ENCODE measurements around the gene PBOV1.
"Not testable (repeated sequence)": the region's sequence is repeated elsewhere in the genome, so short reads cannot be mapped to it uniquely, and the experiment has no call there.

PBOV1 gene

GRCh38 chr6:138237463-138237862 lies 19.2 kb upstream of the PBOV1 start:
- no peak for DNase-seq (ENCODE audit: low read depth)

GRCh38 chr6:138235693-138236092 lies 17.4 kb upstream of the PBOV1 start:
- no peak for DNase-seq (ENCODE audit: low read depth)

- DNase-seq (ENCODE audit: low read depth): no peak
Observed at GRCh38 chr6:138235205-138235604, 16.9 kb upstream of the PBOV1 start.

- no peak for DNase-seq (ENCODE audit: low read depth)
Observed at GRCh38 chr6:138234363-138234762, 16.1 kb upstream of the PBOV1 start.

- no peak for DNase-seq (ENCODE audit: low read depth)
Observed at GRCh38 chr6:138231381-138231886, 13.1 kb upstream of the PBOV1 start.

GRCh38 chr6:138230759-138231380 lies 12.6 kb upstream of the PBOV1 start:
- DNase-seq (ENCODE audit: low read depth): no peak

GRCh38 chr6:138230221-138230620 lies 11.9 kb upstream of the PBOV1 start:
- DNase-seq (ENCODE audit: low read depth): no peak

- DNase-seq (ENCODE audit: low read depth): no peak
Observed at GRCh38 chr6:138229663-138230179, 11.4 kb upstream of the PBOV1 start.

- DNase-seq (ENCODE audit: low read depth): no peak
Observed at GRCh38 chr6:138229072-138229471, 10.8 kb upstream of the PBOV1 start.

GRCh38 chr6:138227316-138227781 lies 9.1 kb upstream of the PBOV1 start:
- DNase-seq (ENCODE audit: low read depth): no peak

- no peak for DNase-seq (ENCODE audit: low read depth)
Observed at GRCh38 chr6:138226700-138227315, 8.5 kb upstream of the PBOV1 start.

- no peak for DNase-seq (ENCODE audit: low read depth)
Observed at GRCh38 chr6:138225953-138226352, 7.7 kb upstream of the PBOV1 start.

- no peak for DNase-seq (ENCODE audit: low read depth)
Observed at GRCh38 chr6:138222901-138223546, 4.7 kb upstream of the PBOV1 start.

GRCh38 chr6:138219901-138220300 lies 1.6 kb upstream of the PBOV1 start:
- DNase-seq (ENCODE audit: low read depth): no peak

- no peak for DNase-seq (ENCODE audit: low read depth)
Observed at GRCh38 chr6:138219398-138219797, 1.1 kb upstream of the PBOV1 start.

- DNase-seq (ENCODE audit: low read depth): no peak
Observed at GRCh38 chr6:138215093-138215782, 3.1 kb downstream of the PBOV1 start.

- not testable (repeated sequence) for DNase-seq (ENCODE audit: low read depth)
Observed at GRCh38 chr6:138212530-138212929, 5.8 kb downstream of the PBOV1 start.

- no peak for DNase-seq (ENCODE audit: low read depth)
Observed at GRCh38 chr6:138211601-138212000, 6.7 kb downstream of the PBOV1 start.

- DNase-seq (ENCODE audit: low read depth): no peak
Observed at GRCh38 chr6:138211048-138211581, 7.2 kb downstream of the PBOV1 start.

GRCh38 chr6:138206862-138207261 lies 11.4 kb downstream of the PBOV1 start:
- DNase-seq (ENCODE audit: low read depth): no peak

- no peak for DNase-seq (ENCODE audit: low read depth)
Observed at GRCh38 chr6:138205437-138206094, 12.7 kb downstream of the PBOV1 start.
